Peyer's patch (tissue), 4 donors: ENCODE measurements around the gene STK39. TPM values are rescaled to one million over a fixed set of nuclear protein-coding genes. Genes with fewer than 3 reads are reported as not detected.

Source experiments
- DNase-seq, 3 donors: peaks; one replicate each; pipeline ENCODE4 v3.0.0-alpha.2; 2017 to 2019
- H3K27ac ChIP-seq, 4 donors: fragments of 200-600 bp; sonication (generic); one replicate each; pipeline ENCODE4 v1.5.1; 2016 to 2019
- H3K27me3 ChIP-seq, 2 donors: fragments of 200-600 bp; sonication (generic); one replicate each; pipeline ENCODE4 v1.5.1; 2019
- H3K36me3 ChIP-seq, 3 donors: fragments of 200-600 bp; sonication (generic); one replicate each; pipeline ENCODE4 v1.5.1; 2016 to 2019
- H3K4me1 ChIP-seq, 4 donors: fragments of 200-600 bp; sonication (generic); one replicate each; pipeline ENCODE4 v1.5.1; 2016 to 2019
- H3K4me3 ChIP-seq, 4 donors: fragments of 200-600 bp; sonication (generic); 1 replicate in 3 of 4; 2 replicates in 1 of 4; pipeline ENCODE4 v1.5.1; 2016 to 2019; ENCODE audit warnings: mild to moderate bottlenecking in 1 of 4
- H3K9me3 ChIP-seq, 4 donors: fragments of 200-600 bp; sonication (generic); one replicate each; pipeline ENCODE4 v1.5.1; 2016 to 2019; ENCODE audit warnings: mild to moderate bottlenecking in 1 of 4
- CTCF ChIP-seq, 6 experiments: fragments of 450-650 bp in 4 of 6; fragments of 200-600 bp in 2 of 6; sonication (generic) in 1 of 6; IDR thresholded peaks; one replicate each; pipeline ENCODE4 v1.5.1; 2017 to 2019; ENCODE audit warnings: antibody characterized with exemption in 6 of 6, mild to moderate bottlenecking in 3 of 6, moderate library complexity in 1 of 6
- POLR2A ChIP-seq, 2 donors: fragments of 450-650 bp; IDR thresholded peaks; one replicate each; pipeline ENCODE4 v1.5.1; 2017; ENCODE audit warnings: antibody characterized with exemption in 2 of 2, mild to moderate bottlenecking in 2 of 2, moderate library complexity in 2 of 2
- total RNA-seq, 4 donors: library from RNA; depleted of rRNA; stranded (reverse); fragments of >200 nt; gene quantifications; one replicate each; pipeline ENCODE4 v1.1.0, GENCODE V29; 2016

STK39 gene
- total RNA-seq, 4 donors from 2014 or later = 39.6 to 55.9 (median 51.0) TPM

GRCh38 chr2:168252976-168253375 is 5.6 kb upstream of the STK39 start:
- Histone ChIP-seq H3K36me3 (no peaks in the 10 kb centered on the region), H3K4me1 (peaks cover 0 to 7% (median 1%) of the 10 kb centered on the region in 4 donors), H3K27me3 (no peaks in the 10 kb centered on the region), H3K27ac (no peak overlapping the region), H3K4me3 (no peak overlapping the region), H3K9me3 (no peaks in the 10 kb centered on the region)
- DNase-seq = no peak
- TF ChIP-seq CTCF (IDR thresholded peaks at IDR 0.05) (no peak), POLR2A (IDR thresholded peaks at IDR 0.05) (no peak)

GRCh38 chr2:168246483-168247340 is 683 bp downstream of the STK39 start:
- Histone ChIP-seq H3K27me3 (no peaks in the 10 kb centered on the region), H3K9me3 (no peaks in the 10 kb centered on the region), H3K4me3 (peak overlapping the region; percentile 72 to 96 (median 83)), H3K27ac (peak overlapping the region; percentile 84 to 92 (median 88)), H3K36me3 (no peaks in the 10 kb centered on the region), H3K4me1 (peaks cover 0 to 27% (median 5%) of the 10 kb centered on the region in 4 donors)
- TF ChIP-seq POLR2A (IDR thresholded peaks at IDR 0.05) = peak in 1 of 2 donors; percentile 19
- TF ChIP-seq CTCF (IDR thresholded peaks at IDR 0.05) = peak in 4 of 6 experiments; percentile 25 to 67 (median 58)
- peak; percentile 74 to 88 (median 87) for DNase-seq

GRCh38 chr2:168246072-168246482 is 1.3 kb downstream of the STK39 start:
- no peaks in the 10 kb centered on the region for H3K36me3 ChIP-seq
- no peak for DNase-seq
- H3K9me3 ChIP-seq = no peaks in the 10 kb centered on the region

GRCh38 chr2:168245074-168245825 is 2.1 kb downstream of the STK39 start:
- Histone ChIP-seq H3K27ac (peak overlapping the region; percentile 10 to 90 (median 65)), H3K4me1 (peaks cover 0 to 27% (median 5%) of the 10 kb centered on the region in 4 donors), H3K4me3 (peak overlapping the region in 2 of 4 donors; percentile 11 to 96), H3K9me3 (no peaks in the 10 kb centered on the region), H3K36me3 (no peaks in the 10 kb centered on the region), H3K27me3 (no peaks in the 10 kb centered on the region)
- no peak for DNase-seq
- TF ChIP-seq CTCF (IDR thresholded peaks at IDR 0.05) (peak in 2 of 6 experiments; percentile 25 to 37), POLR2A (IDR thresholded peaks at IDR 0.05) (no peak)

More at GRCh38 chr2:168246072-168246482, 1.3 kb downstream of the STK39 start:
- Histone ChIP-seq H3K27ac (peak overlapping the region; percentile 84 to 92 (median 88)), H3K4me3 (peak overlapping the region; percentile 72 to 96 (median 83)), H3K4me1 (peaks cover 0 to 27% (median 5%) of the 10 kb centered on the region in 4 donors), H3K27me3 (no peaks in the 10 kb centered on the region)
- no peak for TF ChIP-seq POLR2A (IDR thresholded peaks at IDR 0.05)
- TF ChIP-seq CTCF (IDR thresholded peaks at IDR 0.05) = no peak

- H3K9me3 ChIP-seq = no peaks in the 10 kb centered on the region
- TF ChIP-seq CTCF (IDR thresholded peaks at IDR 0.05) (peak in 3 of 6 experiments; percentile 7 to 39 (median 30)), POLR2A (IDR thresholded peaks at IDR 0.05) (no peak)
- no peaks in the 10 kb centered on the region for H3K36me3 ChIP-seq
- H3K4me3 ChIP-seq = peak overlapping the region in 2 of 4 donors; percentile 11 to 96
- no peaks in the 10 kb centered on the region for H3K27me3 ChIP-seq
- DNase-seq = peak in 2 of 3 donors; percentile 26 to 68
- peak overlapping the region in 1 of 4 donors; percentile 17 for H3K27ac ChIP-seq
- H3K4me1 ChIP-seq = peaks cover 0 to 27% (median 5%) of the 10 kb centered on the region in 4 donors
Measured at GRCh38 chr2:168244318-168244717, 3.1 kb downstream of the STK39 start.
